ENCODE data around the gene MOB3A.

The MOB3A gene

GRCh38 chr19:2049741-2050348 is 46.3 kb downstream of the MOB3A start:
- H3K36me3 ChIP-seq: peaks cover 41 to 51% (median 48%) of the 10 kb centered on the region in 11 experiments
- H3K4me3 ChIP-seq: peak overlapping the region; percentile 87 to 100 (median 100)
- peaks cover 67 to 83% (median 78%) of the 10 kb centered on the region in 10 experiments for H3K4me1 ChIP-seq
- H3K27me3 ChIP-seq: no peaks in the 10 kb centered on the region
- peaks cover 56 to 62% (median 59%) of the 10 kb centered on the region in 11 experiments for H4K20me1 ChIP-seq
- peak overlapping the region; percentile 57 to 92 (median 86) for H3K27ac ChIP-seq
- H3K9ac ChIP-seq: peak overlapping the region; percentile 78 to 98 (median 90)
- peak overlapping the region; percentile 91 to 100 (median 99) for H3K4me2 ChIP-seq
- TF ChIP-seq Cebpa-rat (IDR thresholded peaks at IDR 0.05): 0 out of 22 replicates have a peak, but pooled peaks of 1 of the 11 experiments have one; percentile 15
- H3K9me3 ChIP-seq (replicated peaks in 1 of 11): no peaks in the 10 kb centered on the region

- peak overlapping the region; percentile 87 to 100 (median 100) for H3K4me3 ChIP-seq
- no peaks in the 10 kb centered on the region for H3K9me3 ChIP-seq (replicated peaks in 1 of 11)
- peaks cover 46 to 58% (median 55%) of the 10 kb centered on the region in 11 experiments for H3K36me3 ChIP-seq
- no peaks in the 10 kb centered on the region for H3K27me3 ChIP-seq
- no peak for TF ChIP-seq Cebpa-rat (IDR thresholded peaks at IDR 0.05)
- H3K4me1 ChIP-seq: peaks cover 70 to 83% (median 78%) of the 10 kb centered on the region in 10 experiments
- peak overlapping the region; percentile 78 to 98 (median 90) for H3K9ac ChIP-seq
- H3K4me2 ChIP-seq: peak overlapping the region; percentile 91 to 100 (median 99)
- H4K20me1 ChIP-seq: peaks cover 63 to 69% (median 66%) of the 10 kb centered on the region in 11 experiments
- H3K27ac ChIP-seq: peak overlapping the region; percentile 57 to 92 (median 86); a peak in 21 of 22 replicates
These were observed 47.0 kb downstream of the MOB3A start for GRCh38 chr19:2048959-2049740.

GRCh38 chr19:2048104-2048958 is 47.8 kb downstream of the MOB3A start:
- Histone ChIP-seq H3K4me3 (peak overlapping the region; percentile 87 to 100 (median 100)), H3K9me3 (replicated peaks in 1 of 11) (no peaks in the 10 kb centered on the region), H3K36me3 (peaks cover 49 to 65% (median 63%) of the 10 kb centered on the region in 11 experiments), H3K27me3 (no peaks in the 10 kb centered on the region), H3K4me1 (peaks cover 78 to 85% (median 82%) of the 10 kb centered on the region in 10 experiments), H3K4me2 (peak overlapping the region; percentile 91 to 100 (median 99)), H4K20me1 (peaks cover 71 to 77% (median 74%) of the 10 kb centered on the region in 11 experiments), H3K9ac (peak overlapping the region; percentile 78 to 98 (median 90)), H3K27ac (peak overlapping the region; percentile 11 to 92 (median 78); a peak in 20 of 22 replicates)
- TF ChIP-seq Cebpa-rat (IDR thresholded peaks at IDR 0.05): no peak

GRCh38 chr19:2047449-2048103 is 48.5 kb downstream of the MOB3A start:
- Histone ChIP-seq H4K20me1 (peaks cover 74 to 84% (median 82%) of the 10 kb centered on the region in 11 experiments), H3K4me3 (peak overlapping the region in 9 of 10 experiments; percentile 17 to 100 (median 98); a peak in 12 of 20 replicates), H3K9ac (peak overlapping the region; percentile 78 to 98 (median 90))

GRCh38 chr19:2047076-2047448 is 49.1 kb downstream of the MOB3A start:
- peaks cover 60 to 77% (median 74%) of the 10 kb centered on the region in 11 experiments for H3K36me3 ChIP-seq
- H3K4me3 ChIP-seq: peak overlapping the region in 3 of 10 experiments; percentile 17 to 100 (median 90); a peak in 2 of 20 replicates
- TF ChIP-seq Cebpa-rat (IDR thresholded peaks at IDR 0.05): no peak
- peaks cover 83 to 86% (median 84%) of the 10 kb centered on the region in 10 experiments for H3K4me1 ChIP-seq
- peak overlapping the region; percentile 91 to 100 (median 99); a peak in 21 of 22 replicates for H3K4me2 ChIP-seq
- H3K27ac ChIP-seq: peak overlapping the region in 8 of 11 experiments; percentile 7 to 91 (median 78); a peak in 10 of 22 replicates
- no peaks in the 10 kb centered on the region for H3K27me3 ChIP-seq
- H4K20me1 ChIP-seq: peaks cover 74 to 88% (median 85%) of the 10 kb centered on the region in 11 experiments
- H3K9me3 ChIP-seq (replicated peaks in 1 of 11): no peaks in the 10 kb centered on the region
- peak overlapping the region; percentile 78 to 98 (median 90); a peak in 21 of 22 replicates for H3K9ac ChIP-seq

More at GRCh38 chr19:2047449-2048103, 48.5 kb downstream of the MOB3A start:
- H3K27me3 ChIP-seq: no peaks in the 10 kb centered on the region
- H3K4me1 ChIP-seq: peaks cover 84 to 87% (median 85%) of the 10 kb centered on the region in 10 experiments
- TF ChIP-seq Cebpa-rat (IDR thresholded peaks at IDR 0.05): no peak
- peak overlapping the region; percentile 91 to 100 (median 99) for H3K4me2 ChIP-seq
- no peaks in the 10 kb centered on the region for H3K9me3 ChIP-seq (replicated peaks in 1 of 11)
- H3K27ac ChIP-seq: peak overlapping the region in 10 of 11 experiments; percentile 11 to 92 (median 78); a peak in 15 of 22 replicates
- peaks cover 56 to 72% (median 70%) of the 10 kb centered on the region in 11 experiments for H3K36me3 ChIP-seq

- Histone ChIP-seq H3K36me3 (peaks cover 65 to 82% (median 79%) of the 10 kb centered on the region in 11 experiments), H3K4me3 (peak overlapping the region in 3 of 10 experiments; percentile 14 to 21 (median 18); a peak in 2 of 20 replicates), H3K9ac (peak overlapping the region; percentile 23 to 98 (median 90); a peak in 20 of 22 replicates), H3K4me2 (peak overlapping the region; percentile 91 to 100 (median 99); a peak in 21 of 22 replicates), H3K27me3 (no peaks in the 10 kb centered on the region), H4K20me1 (peaks cover 74 to 95% (median 92%) of the 10 kb centered on the region in 11 experiments), H3K9me3 (replicated peaks in 1 of 11) (no peaks in the 10 kb centered on the region), H3K27ac (peak overlapping the region in 8 of 11 experiments; percentile 30 to 91 (median 68); a peak in 10 of 22 replicates), H3K4me1 (peaks cover 80 to 85% (median 83%) of the 10 kb centered on the region in 10 experiments)
- TF ChIP-seq Cebpa-rat (IDR thresholded peaks at IDR 0.05): no peak
These were observed 49.8 kb downstream of the MOB3A start for GRCh38 chr19:2046046-2046907.

Data from BLaER1 treated with 17β-estradiol and CSF1 and Interleukin-3, amounts not matched to agents 10 nM and 100 nM (cell line).